HFF-Myc (cell line): ENCODE results near the gene OPHN1.

Source experiments
- DNase-seq: peaks from one replicate; pipeline ENCODE4 v3.0.0-alpha.2; 2011; ENCODE audit warnings: low read depth; ENCODE audit errors: extremely low read depth
- H3K4me3 ChIP-seq: replicated peaks from 2 replicates; pipeline ENCODE4 v1.5.1; 2011; ENCODE audit warnings: low read depth, mild to moderate bottlenecking, control low read depth, low read length
- TF ChIP-seq, protein P1 (sequence below): IDR thresholded peaks from 2 replicates; pipeline ENCODE4 v1.5.1; 2012; ENCODE audit warnings: mild to moderate bottlenecking, low read depth, low read length, control low read depth; ENCODE audit errors: missing control alignments

Gene OPHN1

DNA sequence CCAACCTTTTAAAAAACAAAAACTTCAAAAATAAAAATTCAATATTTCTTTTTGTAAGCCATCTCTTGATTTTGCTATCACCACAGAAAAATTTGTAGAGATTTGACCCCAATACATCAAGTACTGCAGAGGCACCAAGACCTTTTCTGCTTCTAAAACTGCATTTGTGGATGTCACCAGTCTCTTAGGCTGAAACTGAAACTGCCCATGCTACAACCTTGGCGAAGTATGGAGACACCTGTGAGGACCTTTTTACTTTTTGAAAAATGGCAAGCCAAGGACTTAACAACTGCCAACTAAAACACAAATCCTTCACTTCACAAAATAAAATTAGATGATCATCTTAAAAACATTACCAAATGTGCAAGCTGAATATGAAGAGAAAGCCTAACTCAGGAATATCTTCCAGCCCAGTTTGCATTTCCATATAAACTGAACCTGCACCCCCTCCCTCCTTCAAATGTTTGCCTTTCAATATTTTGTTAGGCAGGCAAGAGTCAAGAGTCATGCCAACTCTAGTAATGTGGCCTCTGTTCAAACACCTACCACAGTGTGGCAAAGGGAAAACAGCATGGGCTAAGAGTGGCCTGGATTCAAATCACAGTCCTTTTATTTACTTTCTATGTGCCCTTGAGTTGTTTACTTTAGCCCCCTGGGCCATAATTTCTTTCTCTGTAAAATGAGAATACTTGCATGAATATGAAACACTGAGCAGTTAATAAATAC lies 389.4 kb downstream of the OPHN1 start:
- no peak for DNase-seq
- TF ChIP-seq, protein P1, sequence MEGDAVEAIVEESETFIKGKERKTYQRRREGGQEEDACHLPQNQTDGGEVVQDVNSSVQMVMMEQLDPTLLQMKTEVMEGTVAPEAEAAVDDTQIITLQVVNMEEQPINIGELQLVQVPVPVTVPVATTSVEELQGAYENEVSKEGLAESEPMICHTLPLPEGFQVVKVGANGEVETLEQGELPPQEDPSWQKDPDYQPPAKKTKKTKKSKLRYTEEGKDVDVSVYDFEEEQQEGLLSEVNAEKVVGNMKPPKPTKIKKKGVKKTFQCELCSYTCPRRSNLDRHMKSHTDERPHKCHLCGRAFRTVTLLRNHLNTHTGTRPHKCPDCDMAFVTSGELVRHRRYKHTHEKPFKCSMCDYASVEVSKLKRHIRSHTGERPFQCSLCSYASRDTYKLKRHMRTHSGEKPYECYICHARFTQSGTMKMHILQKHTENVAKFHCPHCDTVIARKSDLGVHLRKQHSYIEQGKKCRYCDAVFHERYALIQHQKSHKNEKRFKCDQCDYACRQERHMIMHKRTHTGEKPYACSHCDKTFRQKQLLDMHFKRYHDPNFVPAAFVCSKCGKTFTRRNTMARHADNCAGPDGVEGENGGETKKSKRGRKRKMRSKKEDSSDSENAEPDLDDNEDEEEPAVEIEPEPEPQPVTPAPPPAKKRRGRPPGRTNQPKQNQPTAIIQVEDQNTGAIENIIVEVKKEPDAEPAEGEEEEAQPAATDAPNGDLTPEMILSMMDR = no peak
- H3K4me3 ChIP-seq = no peak overlapping the region

DNA sequence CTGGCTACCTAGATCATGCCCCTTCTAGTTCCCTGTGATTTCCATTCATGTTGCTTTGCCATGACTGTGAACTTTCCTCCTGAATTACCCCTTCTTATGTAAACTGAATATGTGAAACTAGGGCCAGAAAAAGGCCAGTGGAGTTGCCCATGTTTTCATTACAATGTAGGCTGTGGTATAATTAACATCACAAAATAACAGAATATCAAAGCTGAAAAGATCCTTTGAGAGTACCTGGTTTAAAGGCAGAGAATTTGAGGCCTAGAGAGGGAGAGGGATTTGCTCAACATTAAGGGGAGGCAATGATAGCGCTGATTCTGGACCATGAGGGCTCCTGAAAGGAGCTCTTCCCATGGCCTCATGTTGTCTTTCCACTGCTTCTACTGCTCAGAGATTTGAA lies 392.2 kb downstream of the OPHN1 start:
- TF ChIP-seq, protein P1 = no peak

DNA sequence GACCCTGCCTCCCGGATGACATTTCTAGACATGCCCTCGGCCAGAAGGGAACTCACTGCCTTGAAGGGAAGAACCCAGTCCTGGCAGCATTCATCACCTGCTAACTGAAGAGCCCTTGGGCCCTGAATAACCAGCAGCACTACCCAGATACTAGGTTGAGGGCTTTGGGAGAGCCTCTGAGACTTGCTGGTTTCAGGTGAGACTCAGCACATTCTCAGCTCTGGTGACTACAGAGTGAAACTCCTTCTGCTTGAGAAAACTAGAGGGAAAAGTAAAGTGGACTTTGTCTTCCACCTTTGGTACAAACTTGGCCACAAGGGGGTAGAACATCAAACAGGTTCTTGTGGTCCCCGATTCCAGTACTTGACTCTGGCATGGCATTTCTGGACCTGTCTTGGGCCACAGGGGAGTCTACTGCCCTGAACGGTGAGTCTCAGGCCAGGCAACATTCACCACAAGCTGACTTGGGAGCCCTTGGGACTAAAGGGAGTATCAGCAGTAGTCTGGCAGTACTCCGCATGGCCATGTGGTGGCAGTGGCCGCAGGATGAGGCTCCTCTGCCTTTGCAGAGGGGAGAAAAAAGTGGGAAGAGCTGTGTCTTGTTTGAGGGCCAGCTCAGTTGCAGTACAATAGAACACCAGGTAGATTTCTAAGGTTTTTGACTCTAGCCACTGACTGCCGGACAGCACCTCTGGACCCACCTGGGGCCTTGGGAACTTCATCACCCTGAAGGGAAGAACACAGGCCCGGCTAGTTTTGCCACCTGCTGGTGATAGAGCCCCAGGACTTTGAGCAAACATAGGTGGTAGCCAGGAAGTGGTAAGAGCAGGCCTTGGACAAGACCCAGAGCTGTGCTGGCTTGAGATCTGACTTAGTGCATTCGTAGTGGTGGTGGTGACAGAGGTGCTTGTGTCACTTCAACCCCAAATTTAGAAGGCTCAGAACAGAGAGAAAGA lies 414.8 kb downstream of the OPHN1 start:
- DNase-seq = no peak
- TF ChIP-seq, protein P1 = peak; percentile 58
- no peak overlapping the region for H3K4me3 ChIP-seq

More for the DNA sequence above, 392.2 kb downstream of the OPHN1 start:
- H3K4me3 ChIP-seq = no peak overlapping the region
- DNase-seq = no peak

DNA sequence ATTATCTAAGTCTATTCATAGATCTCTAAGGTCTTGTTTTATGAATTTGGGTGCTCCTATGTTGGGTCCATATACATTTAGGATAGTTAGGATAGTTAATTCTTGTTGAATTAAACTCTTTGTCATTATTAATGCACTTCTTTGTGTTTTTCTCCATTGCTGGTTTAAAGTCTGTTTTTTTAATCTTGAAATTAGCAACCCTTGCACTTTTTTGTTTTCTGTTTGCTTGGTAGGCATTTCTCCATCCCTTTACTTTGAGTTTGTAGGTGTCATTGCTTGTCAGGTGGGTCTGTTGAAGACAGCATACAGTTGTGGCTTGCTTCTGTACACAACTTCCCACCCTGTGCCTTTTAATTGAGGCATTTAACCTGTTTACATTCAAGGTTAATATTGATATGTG lies 434.8 kb downstream of the OPHN1 start:
- TF ChIP-seq, protein P1 = no peak

More for the DNA sequence above, 434.8 kb downstream of the OPHN1 start:
- no peak for DNase-seq
- H3K4me3 ChIP-seq = no peak overlapping the region
